Ovary (tissue), 9 donors: ENCODE data around the gene PLEKHG2. TPM values are rescaled to one million over a fixed set of nuclear protein-coding genes. Genes with fewer than 3 reads are reported as not detected.
"Not testable (repeated sequence)": the region's sequence is repeated elsewhere in the genome, so short reads cannot be mapped to it uniquely, and the experiment has no call there.

Experiments
- DNase-seq, 5 donors: peaks; one replicate each; pipeline ENCODE4 v3.0.0-alpha.2; 2019 to 2020
- H3K27ac ChIP-seq, 2 donors: fragments of 200-600 bp; one replicate each; pipeline versions ENCODE4 v1.5.1 to v1.8.0; 2019 to 2022
- H3K27me3 ChIP-seq: fragments of 200-600 bp; one replicate; pipeline ENCODE4 v1.8.0; 2022
- H3K36me3 ChIP-seq: fragments of 200-600 bp; sonication (generic); one replicate; pipeline ENCODE4 v1.5.1; 2019
- H3K4me1 ChIP-seq: one replicate; pipeline ENCODE4 v1.8.1; 2013; ENCODE audit warnings: mild to moderate bottlenecking, moderate library complexity; ENCODE audit not compliant: insufficient read depth
- H3K4me3 ChIP-seq: fragments of 200-600 bp; sonication (generic); one replicate; pipeline ENCODE4 v1.5.1; 2017
- H3K9me3 ChIP-seq, 2 donors: fragments of 200-600 bp in 1 of 2; sonication (generic) in 1 of 2; one replicate each; pipeline versions ENCODE4 v1.5.1 to v1.8.1; 2013 to 2019; ENCODE audit warnings: mild to moderate bottlenecking in 1 of 2, moderate library complexity in 1 of 2
- CTCF ChIP-seq, 3 donors: fragments of 450-650 bp in 2 of 3; fragments of 200-600 bp in 1 of 3; IDR thresholded peaks; one replicate each; pipeline versions ENCODE4 v1.5.1 to v1.8.0; 2016 to 2022; ENCODE audit warnings: antibody characterized with exemption in 3 of 3, mild to moderate bottlenecking in 1 of 3
- EP300 ChIP-seq: sonication (generic); formaldehyde crosslinking; IDR thresholded peaks from one replicate; pipeline ENCODE4 v1.6.1; 2017; ENCODE audit warnings: antibody characterized with exemption
- POLR2A ChIP-seq: fragments of 450-650 bp; IDR thresholded peaks from one replicate; pipeline ENCODE4 v1.6.1; 2017; ENCODE audit warnings: antibody characterized with exemption, mild to moderate bottlenecking, moderate library complexity
- WGBS, 3 donors: extraction: QIAGEN DNeasy Blood & Tissue Kit in 1 of 3; methylation state at CpG; one replicate each; pipeline versions ENCODE4 v1.1.5 to v1.1.7; 2013 to 2017; 5-methylcytosine and 5-hydroxymethylcytosine counted together
- intact Hi-C, 4 donors: fragments of 100-400 bp; cut with DNase I; formaldehyde crosslinking; loops; one replicate each; pipeline versions ENCODE4 v1.11.0 to v1.15.1; 2022 to 2023
- polyA plus RNA-seq, 2 donors: library from polyadenylated mRNA; stranded (reverse); fragments of 200-250 nt in 1 of 2; fragments of 350-450 nt in 1 of 2; fragmentation: Illumina TruSeq in 1 of 2; extraction: RNeasy Lipid Tissue Mini Kit (QIAGEN cat#74804) in 1 of 2; gene quantifications; one replicate each; pipeline ENCODE4 v1.2.3, GENCODE V29; 2013 to 2014
- total RNA-seq, 7 donors: library from RNA; depleted of rRNA in 2 of 7; stranded (reverse); fragments of >200 nt in 2 of 7; fragmentation: NEBNext Ultra II Directional in 3 of 7; extraction: Animal tissue kit (Norgen Biotek cat#: 25700) in 3 of 7; gene quantifications; one replicate each; pipeline versions ENCODE4 v1.1.0 to v1.2.4, GENCODE V29; 2016 to 2023
- donor health status: DM: no; HTN: no; CAD: no; lungs with moderate emphysema.
- donor health status: DM: no; HTN: no; CAD: no.
- donor health status: Bipolar disorder and iron deficiency.
- donor health status: DM: yes; HTN: yes; CAD: no.
- donor health status: DM: no; HTN: no; CAD: no.
- donor health status: DM: yes; HTN: yes; CAD: no.

The PLEKHG2 gene
- total and polyA plus RNA-seq, 9 donors, result 8.6 to 68.0 (median 26.6) TPM

DNA sequence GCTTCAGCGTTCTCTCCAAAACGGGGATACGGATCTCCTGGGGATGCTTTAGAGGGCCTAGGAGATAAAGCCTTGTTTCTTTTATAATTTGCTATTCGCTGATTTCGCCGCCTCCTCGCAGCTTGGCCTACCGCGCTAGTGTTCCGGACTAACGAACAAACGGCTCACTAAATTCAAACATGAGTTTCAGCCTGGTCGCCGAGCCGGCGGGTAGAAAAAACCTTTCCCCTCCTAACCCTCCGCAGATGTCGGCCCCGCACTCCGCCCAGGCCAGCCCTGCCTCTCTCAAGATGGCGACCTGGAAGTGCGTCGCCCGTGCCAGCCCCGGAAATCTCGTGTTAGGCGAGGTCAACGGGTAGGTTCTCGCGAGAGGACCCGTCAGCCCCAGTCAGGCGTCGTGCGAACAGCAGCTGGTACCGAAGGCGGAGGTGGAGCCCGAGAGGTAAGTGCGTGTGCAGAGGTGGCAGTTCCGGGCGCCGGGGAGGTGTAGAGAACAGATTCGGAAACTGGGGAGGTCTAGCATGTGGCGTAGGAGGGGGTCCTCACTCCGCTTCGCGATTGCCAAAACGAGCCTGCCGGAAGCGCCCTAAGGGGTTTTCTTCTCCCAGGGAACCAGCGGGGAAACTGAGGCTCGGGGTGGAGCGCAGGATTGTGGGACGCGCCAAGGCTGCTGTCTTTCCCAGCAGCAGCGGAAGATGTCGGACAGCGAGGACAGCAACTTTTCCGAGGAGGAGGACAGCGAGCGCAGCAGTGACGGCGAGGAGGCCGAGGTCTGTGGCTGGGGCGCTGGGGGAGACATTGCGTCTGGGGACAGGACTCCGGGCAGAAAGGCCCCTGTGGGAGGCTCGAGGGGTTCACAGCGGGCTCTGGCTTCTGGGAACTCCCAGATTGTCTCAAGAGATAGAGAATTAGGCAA lies 33.0 kb downstream of the PLEKHG2 start, which contains the start of gene SUPT5H:
Gene SUPT5H, plus strand, starts transcription at position 387 of the 916 bp plus-strand sequence. Its CDS starts 309 bp downstream, at position 696.
- no peaks in the 10 kb centered on the region for H3K9me3 ChIP-seq
- H3K4me1 ChIP-seq, result peaks cover 7% of the 10 kb centered on the region
- H3K27me3 ChIP-seq, result no peaks in the 10 kb centered on the region
- H3K27ac ChIP-seq, result peak within 1 kb of the TSS; percentile 36 to 79
- intact Hi-C loops, result loop anchor here in 2 of 4 donors (2.0 to 10.0 kb wide), 3 partner anchors 33 to 89 kb away; partner anchors contain the start of genes EID2B (in 2 of the 2) and PLEKHG2 (in 1 of the 2)
- TF ChIP-seq EP300, result no peak
- peak; percentile 90 for TF ChIP-seq POLR2A
- WGBS, 3 donors, result 0% methylated on average over 67 to 68 of the region's 68 CpGs
- peak; percentile 96 to 98 (median 97) for DNase-seq
- peak within 1 kb of the TSS; percentile 88 for H3K4me3 ChIP-seq
- no peaks in the 10 kb centered on the region for H3K36me3 ChIP-seq

DNA sequence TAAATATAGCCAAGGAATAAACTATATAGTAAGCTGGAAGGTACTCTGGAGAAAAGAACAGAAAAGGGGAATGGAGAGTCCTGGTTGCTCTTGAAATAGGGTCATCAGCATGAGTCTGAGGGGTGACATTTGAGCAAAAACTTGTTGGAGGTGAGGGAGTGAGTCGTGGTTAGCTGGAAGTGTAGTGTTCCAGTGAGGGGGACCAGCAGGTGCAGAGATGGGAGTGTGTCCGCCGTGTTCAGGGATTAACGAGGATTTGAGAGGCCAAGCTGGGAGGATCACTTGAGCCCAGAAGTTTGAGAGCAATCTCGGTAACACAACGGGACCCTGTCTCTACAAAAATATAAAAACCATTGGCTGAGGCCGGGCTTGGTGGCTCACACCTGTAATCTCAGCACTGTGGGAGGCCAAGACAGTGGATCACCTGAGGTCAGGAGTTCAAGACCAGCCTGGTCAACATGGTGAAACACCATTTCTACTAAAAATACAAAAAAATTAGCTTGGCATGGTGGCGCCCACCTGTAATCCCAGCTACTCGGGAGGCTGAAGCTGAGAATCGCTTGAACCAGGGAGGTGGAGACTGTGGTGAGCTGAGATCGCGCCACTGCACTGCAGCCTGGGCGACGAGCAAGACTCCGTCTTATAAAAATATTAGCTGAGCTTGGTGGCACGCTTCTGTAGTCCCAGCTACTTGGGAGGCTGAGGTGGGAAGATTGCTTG lies 34.1 kb downstream of the PLEKHG2 start:
- Histone ChIP-seq H3K4me3 (peak overlapping the region; percentile 88), H3K36me3 (no peaks in the 10 kb centered on the region), H3K9me3 (no peaks in the 10 kb centered on the region), H3K27me3 (no peaks in the 10 kb centered on the region), H3K4me1 (peaks cover 7% of the 10 kb centered on the region), H3K27ac (no peak overlapping the region)
- 77 to 81% (median 79%) methylated on average over 16 of the region's 16 CpGs for WGBS, 3 donors
- DNase-seq, result no peak
- intact Hi-C loops, result loop anchor here in 2 of 4 donors (5.0 to 10.0 kb wide), 2 partner anchors 86 to 88 kb away; partner anchors contain the start of gene EID2B (in 2 of the 2)
- TF ChIP-seq POLR2A, result no peak

GRCh38 chr19:39448271-39448670 lies 35.8 kb downstream of the PLEKHG2 start:
- Histone ChIP-seq H3K4me3 (no peak overlapping the region), H3K9me3 (no peaks in the 10 kb centered on the region), H3K27ac (no peak overlapping the region), H3K36me3 (no peaks in the 10 kb centered on the region), H3K4me1 (peaks cover 7% of the 10 kb centered on the region), H3K27me3 (no peaks in the 10 kb centered on the region)
- 80% methylated on average over 3 of the region's 3 CpGs for WGBS, 3 donors
- intact Hi-C loops, result loop anchor here in 2 of 4 donors (5.0 to 10.0 kb wide), 2 partner anchors 84 to 87 kb away; partner anchors contain the start of gene EID2B (in 2 of the 2)
- no peak for DNase-seq
- TF ChIP-seq CTCF (IDR thresholded peaks at IDR 0.05) (no peak), EP300 (no peak), POLR2A (no peak)

DNA sequence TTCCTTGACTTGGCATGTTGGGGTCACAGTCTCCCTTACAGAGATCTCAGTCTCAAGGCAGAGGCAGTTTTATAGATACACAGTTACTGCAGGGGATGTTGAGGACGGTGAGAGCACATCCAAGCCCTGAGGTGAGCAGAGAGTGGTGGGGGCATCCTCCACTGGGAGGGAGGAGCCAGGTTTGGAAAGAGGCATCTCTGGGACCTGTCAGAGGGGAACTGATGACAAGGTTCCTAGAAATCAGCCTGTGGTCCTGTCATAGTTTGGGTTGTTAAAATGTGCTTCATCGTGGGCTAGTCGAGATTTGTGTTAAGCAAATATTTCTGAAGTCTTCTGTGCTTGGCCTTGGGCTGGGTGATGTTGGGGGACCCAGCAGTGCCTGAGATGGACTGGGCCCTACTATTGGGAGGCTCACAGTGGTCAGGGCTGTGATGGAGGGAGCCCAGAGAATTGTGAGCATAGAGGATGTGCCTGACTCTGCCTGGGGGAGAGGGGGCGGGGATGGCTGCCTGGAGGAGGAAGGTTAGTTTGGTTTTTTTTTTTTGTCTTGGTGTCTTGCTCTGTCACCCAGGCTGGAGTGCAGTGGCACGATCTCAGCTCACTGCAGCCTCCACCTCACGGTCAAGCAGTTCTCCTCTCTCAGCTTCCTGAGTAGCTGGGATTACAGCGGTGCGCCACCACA lies 36.8 kb downstream of the PLEKHG2 start:
- no peak for DNase-seq
- H3K27ac ChIP-seq, result no peak overlapping the region
- peaks cover 7% of the 10 kb centered on the region for H3K4me1 ChIP-seq
- H3K27me3 ChIP-seq, result no peaks in the 10 kb centered on the region
- no peaks in the 10 kb centered on the region for H3K9me3 ChIP-seq
- intact Hi-C loops, result loop anchor here in 2 of 4 donors (5.0 to 10.0 kb wide), 2 partner anchors 83 to 86 kb away; partner anchors contain the start of gene EID2B (in 2 of the 2)
- WGBS, 3 donors, result 71 to 79% (median 74%) methylated on average over 8 of the region's 8 CpGs
- no peak for TF ChIP-seq POLR2A
- no peak for TF ChIP-seq EP300
- no peak for TF ChIP-seq CTCF (IDR thresholded peaks at IDR 0.05)
- no peaks in the 10 kb centered on the region for H3K36me3 ChIP-seq
- H3K4me3 ChIP-seq, result no peak overlapping the region

DNA sequence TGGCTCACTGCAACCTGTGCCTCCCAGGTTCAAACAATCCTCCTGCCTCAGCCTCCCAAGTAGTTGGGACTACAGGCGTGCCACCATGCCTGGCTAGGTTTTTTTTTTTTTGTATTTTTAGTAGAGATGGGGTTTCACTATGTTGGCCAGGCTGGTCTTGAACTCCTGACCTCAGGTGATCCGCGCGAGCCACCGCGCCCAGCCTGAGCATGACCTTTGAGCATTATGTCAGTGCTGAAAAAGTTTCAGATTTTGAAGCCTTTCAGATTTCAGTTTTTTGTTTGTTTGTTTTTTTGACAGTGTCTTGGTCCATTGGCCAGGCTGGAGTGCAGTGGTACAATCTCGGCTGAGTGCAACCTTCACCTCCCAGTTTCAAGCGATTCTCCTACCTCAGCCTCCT lies 38.8 kb downstream of the PLEKHG2 start:
- H3K27ac ChIP-seq, H3K4me1 ChIP-seq, H3K9me3 ChIP-seq, H3K27me3 ChIP-seq, intact Hi-C loops, H3K4me3 ChIP-seq, DNase-seq, H3K36me3 ChIP-seq: not testable (repeated sequence)
- 90 to 93% (median 92%) methylated on average over 8 of the region's 8 CpGs for WGBS, 3 donors
